Type B pancreatic cell (in vitro differentiated cells): ENCODE results near the gene PRDX6. TPM values are rescaled to one million over a fixed set of nuclear protein-coding genes. Genes with fewer than 3 reads are reported as not detected.

Source experiments
- DNase-seq: peaks from one replicate; pipeline ENCODE4 v3.0.0; 2021; ENCODE audit warnings: mixed read lengths; ENCODE audit not compliant: unreplicated experiment; ENCODE audit errors: extremely low spot score
- H3K27ac Mint-ChIP-seq: 2 replicates; pipeline ENCODE4 v1.8.0; 2021; ENCODE audit warnings: mild to moderate bottlenecking, mixed read lengths
- H3K27me3 Mint-ChIP-seq: 2 replicates; pipeline ENCODE4 v1.8.0; 2021; ENCODE audit warnings: mixed read lengths
- H3K36me3 Mint-ChIP-seq: 2 replicates; pipeline ENCODE4 v1.8.0; 2021; ENCODE audit warnings: mixed read lengths
- H3K4me1 Mint-ChIP-seq: one replicate; pipeline ENCODE4 v1.8.0; 2021; ENCODE audit warnings: mixed read lengths; ENCODE audit not compliant: unreplicated experiment
- H3K4me3 Mint-ChIP-seq: 2 replicates; pipeline ENCODE4 v1.8.0; 2021; ENCODE audit warnings: mild to moderate bottlenecking, mixed read lengths
- H3K9me3 Mint-ChIP-seq: 2 replicates; pipeline ENCODE4 v1.8.0; 2021; ENCODE audit warnings: mixed read lengths
- CTCF ChIP-seq: fragments of 200-600 bp; sonication (generic); conservative IDR thresholded peaks from 2 replicates; pipeline ENCODE4 v1.5.0; 2021; ENCODE audit warnings: antibody characterized with exemption, mild to moderate bottlenecking
- total RNA-seq: library from RNA; stranded (reverse); gene quantifications from 2 replicates; pipeline ENCODE4 v1.2.1, GENCODE V29; 2021; ENCODE audit warnings: low replicate concordance

The PRDX6 gene
- total RNA-seq, 1 donor from 2014 or later = 333 TPM

DNA sequence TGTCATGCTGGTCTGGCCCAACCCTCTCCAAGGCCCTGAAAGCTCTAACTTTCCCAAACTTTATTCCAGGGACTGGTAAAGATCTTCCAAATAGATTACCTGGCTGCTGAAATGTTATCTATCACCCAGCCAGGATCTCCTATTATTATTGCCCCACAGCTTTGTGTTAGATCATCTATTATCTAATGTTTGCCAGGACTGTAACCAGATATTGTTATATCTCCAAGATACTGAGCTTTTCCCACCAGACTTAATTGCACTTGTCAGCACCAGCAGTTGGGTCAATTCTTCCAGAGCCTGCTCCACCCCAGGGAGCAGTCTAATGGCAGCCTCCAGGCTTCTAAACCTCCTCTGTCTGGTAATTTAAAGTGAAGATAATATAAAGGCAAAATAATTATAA is 59.1 kb downstream of the PRDX6 start:
- Mint-ChIP-seq H3K4me1 (no peaks in the 10 kb centered on the region), H3K36me3 (no peaks in the 10 kb centered on the region), H3K27ac (no peak overlapping the region), H3K4me3 (no peak overlapping the region), H3K9me3 (no peaks in the 10 kb centered on the region), H3K27me3 (peaks cover 3% of the 10 kb centered on the region)
- no peak for DNase-seq
- TF ChIP-seq CTCF = no peak

Other genes with a start within 250 kb of the PRDX6 start
- gene SLC9C2, start 125.7 kb downstream of the PRDX6 start, total RNA-seq = 0.60 TPM in 1 of 2 replicates, not detected in the other
- not detected in 2 replicates for gene TEX50, start 158.0 kb downstream of the PRDX6 start, total RNA-seq
- 0.50 and 3.1 TPM in 2 replicates for gene ANKRD45, start 192.5 kb downstream of the PRDX6 start, total RNA-seq
- 22.8 and 23.6 TPM in 2 replicates for gene KLHL20, start 237.6 kb downstream of the PRDX6 start, total RNA-seq